NCI-H2171 treated with DMSO at 0.1 percent for 48 hours (cell line): ENCODE data around the gene ABCB9.

Experiments
- DNase-seq: peaks from one replicate; lab custom pipeline; 2025; lab: John Stamatoyannopoulos, UW

Gene ABCB9

DNA sequence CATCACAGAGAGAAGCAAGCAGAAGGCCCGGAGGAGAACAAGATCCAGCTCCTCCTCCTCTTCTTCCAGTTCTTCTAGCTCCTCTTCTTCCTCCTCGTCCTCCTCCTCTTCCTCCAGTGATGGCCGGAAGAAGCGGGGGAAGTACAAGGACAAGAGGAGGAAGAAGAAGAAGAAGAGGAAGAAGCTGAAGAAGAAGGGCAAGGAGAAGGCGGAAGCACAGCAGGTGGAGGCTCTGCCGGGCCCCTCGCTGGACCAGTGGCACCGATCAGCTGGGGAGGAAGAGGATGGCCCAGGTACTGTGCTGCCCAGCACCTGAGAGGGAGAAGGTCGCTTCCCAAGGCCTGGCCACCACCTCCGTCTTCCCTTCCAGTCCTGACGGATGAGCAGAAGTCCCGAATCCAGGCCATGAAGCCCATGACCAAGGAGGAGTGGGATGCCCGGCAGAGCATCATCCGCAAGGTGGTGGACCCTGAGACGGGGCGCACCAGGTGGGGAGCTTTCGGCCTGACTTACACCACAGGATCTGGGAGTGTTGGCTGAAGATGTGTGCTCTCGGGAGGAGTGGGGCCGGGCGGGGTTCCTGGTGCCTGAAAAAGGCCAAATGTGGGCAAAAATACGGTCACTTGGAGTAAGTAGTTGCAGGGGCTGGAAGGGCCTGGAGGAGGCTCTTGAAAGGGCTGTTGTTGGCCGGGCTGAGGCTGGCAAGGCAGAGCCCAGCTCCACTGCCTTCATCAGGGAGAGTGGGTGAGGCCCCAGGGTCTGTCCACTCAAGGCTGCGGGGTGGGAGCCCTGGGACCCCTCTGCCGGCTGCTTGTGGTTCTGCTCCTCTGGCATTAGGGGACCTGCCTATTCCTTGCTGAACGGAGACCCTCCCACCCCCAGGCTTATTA, 15.6 kb upstream of the ABCB9 start:
- no peak for DNase-seq

GRCh38 chr12:122981036-122981471, 14.8 kb upstream of the ABCB9 start:
- peak; percentile 44 for DNase-seq

GRCh38 chr12:122980183-122981035, 14.1 kb upstream of the ABCB9 start, which contains the start of gene ARL6IP4:
ARL6IP4 (plus strand) TSS chr12:122980681; CDS start chr12:122981140, 459 bp downstream.
- DNase-seq, result peak; percentile 71

DNA sequence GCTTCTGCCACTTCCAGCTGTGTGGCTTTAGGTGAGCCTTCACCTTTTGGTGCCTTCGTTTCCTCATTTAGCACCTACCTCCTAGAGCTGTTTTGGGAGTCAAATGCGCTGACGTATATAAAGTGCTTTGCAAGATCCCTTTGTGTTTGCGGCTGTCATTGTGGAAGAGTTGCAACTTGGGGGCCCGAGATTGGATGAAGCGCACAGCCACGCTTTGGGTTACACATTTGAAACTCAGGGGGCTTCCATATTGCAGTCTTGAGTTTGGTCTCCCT, 13.6 kb upstream of the ABCB9 start:
- DNase-seq, result peak; percentile 45

DNA sequence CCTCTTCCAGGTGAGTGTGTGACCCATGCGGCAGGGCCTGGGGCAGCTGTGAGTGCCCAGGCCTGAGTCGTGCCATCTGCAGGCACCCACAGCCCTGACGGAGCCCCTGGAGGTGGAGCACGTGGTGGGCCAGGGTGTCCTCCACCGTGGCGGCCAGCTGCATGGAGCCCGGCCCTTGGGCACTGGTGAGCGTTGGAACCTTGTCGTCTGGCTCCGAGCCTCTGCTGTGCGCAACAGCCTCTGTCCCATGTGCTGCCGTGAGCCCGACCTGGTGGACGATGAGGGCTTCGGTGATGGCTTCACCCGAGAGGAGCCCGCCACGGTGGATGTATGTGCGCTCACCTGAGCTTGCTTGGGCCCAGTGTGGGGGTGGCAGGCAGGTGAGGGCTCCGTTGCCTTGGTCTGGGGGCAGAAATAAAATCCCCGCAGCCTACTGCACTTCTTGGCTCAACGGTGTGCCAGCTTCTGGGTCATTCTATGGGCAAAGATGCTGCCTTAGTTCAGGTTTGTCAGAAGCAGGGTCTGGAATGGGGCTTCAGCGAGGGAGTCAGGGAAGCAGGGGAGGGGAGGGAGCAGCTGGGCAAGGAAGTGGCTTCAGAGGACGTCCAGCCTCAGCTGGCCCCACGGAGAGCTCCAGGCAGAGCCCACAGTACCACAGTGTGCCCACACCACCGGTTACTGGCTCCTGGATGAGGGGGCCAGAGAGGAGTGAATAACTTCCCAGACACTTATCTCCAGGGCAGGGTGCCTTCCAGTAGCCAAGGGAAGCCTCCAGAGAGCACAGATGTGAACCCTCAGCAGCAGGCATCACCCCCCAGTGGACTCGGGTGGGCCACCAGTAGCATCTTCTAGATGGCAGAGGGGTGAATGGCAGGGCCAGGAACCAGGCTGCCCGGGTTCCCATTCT, 13.0 kb upstream of the ABCB9 start:
- no peak for DNase-seq

DNA sequence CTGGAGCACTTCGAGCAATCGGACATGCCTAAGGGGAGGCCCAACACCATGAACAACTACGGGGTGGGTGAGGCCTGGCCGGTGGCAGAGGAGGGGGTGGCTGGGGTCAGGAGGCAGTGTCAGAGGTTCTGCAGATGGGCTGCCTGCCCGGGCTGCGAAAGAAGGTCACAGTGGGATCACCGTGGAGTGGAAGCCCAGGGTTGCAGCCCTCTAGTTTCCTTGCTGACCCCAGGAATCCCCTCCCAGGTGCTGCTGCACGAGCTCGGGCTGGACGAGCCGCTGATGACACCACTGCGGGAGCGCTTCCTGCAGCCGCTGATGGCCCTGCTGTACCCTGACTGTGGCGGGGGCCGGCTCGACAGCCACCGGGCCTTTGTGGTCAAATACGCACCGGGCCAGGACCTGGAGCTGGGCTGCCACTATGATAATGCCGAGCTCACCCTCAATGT, 12.3 kb upstream of the ABCB9 start:
- DNase-seq, result no peak

DNA sequence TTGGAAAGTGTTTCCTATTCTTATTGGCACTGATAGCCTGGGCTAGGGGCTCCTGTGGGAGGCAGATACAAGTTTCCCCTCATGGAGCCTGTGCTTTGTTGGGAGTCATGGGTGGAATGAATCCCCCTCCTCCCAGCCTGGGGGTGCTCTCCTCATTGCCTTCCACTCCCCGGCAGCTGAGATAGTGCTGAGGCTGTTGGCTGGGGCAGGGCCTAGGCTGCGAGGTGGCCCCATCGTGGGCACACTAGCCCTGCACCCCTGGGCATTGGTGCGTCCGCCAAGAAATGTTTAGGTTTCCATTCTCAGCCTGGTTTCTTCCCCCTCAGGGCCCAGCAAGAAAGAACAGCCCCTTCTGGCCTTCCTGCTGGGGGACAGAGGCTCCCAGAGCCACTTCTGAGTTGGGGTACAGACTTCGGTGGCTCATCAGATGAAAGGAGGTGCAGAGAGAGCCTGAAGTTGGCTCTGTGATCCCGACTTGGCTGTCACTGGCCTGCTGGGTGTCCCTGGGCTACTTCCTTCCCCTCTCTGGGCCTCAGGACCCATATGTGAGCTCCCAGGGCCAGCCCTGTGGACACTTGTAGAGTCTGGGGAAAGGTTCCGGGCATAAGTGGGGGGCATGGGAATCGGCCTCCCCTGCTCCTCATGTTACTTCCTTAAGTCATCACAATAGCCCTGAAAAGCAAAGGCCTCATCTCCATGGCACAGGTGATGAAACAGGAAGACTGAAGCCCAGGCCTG, 11.6 kb upstream of the ABCB9 start:
- DNase-seq, result no peak

GRCh38 chr12:122977153-122977552, 10.9 kb upstream of the ABCB9 start:
- DNase-seq, result no peak

GRCh38 chr12:122976648-122976975, 10.3 kb upstream of the ABCB9 start:
- DNase-seq, result no peak

GRCh38 chr12:122975790-122976647, 9.8 kb upstream of the ABCB9 start:
- DNase-seq, result peak; percentile 37

GRCh38 chr12:122974892-122975789, 8.9 kb upstream of the ABCB9 start, which contains the start of gene OGFOD2:
OGFOD2 (plus strand) TSS chr12:122975244; CDS start chr12:122975252, 8 bp downstream.
- DNase-seq, result peak; percentile 94

GRCh38 chr12:122974274-122974891, 8.1 kb upstream of the ABCB9 start:
- peak; percentile 98 for DNase-seq

- DNase-seq, result peak; percentile 92
These were observed 3.4 kb upstream of the ABCB9 start for GRCh38 chr12:122969676-122970075.

DNA sequence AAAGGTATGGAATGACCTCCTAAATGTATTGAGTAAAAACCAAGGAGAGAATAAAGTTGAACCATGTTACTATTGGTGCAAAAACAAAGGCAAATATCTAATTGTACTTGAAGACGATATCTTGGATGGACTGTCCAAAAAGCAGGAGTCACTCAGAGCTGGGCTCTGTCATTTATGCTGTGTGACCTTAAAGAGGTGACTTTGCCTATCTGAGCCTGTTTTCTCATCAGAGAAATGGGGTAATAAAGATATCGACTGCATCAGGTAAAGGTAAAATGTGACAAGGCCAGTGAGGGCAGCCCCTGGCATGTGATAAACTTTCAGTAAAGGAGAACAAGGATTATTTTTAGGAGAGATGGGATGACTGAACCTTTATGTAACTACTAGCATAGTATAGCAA, 1.8 kb upstream of the ABCB9 start:
- no peak for DNase-seq

DNA sequence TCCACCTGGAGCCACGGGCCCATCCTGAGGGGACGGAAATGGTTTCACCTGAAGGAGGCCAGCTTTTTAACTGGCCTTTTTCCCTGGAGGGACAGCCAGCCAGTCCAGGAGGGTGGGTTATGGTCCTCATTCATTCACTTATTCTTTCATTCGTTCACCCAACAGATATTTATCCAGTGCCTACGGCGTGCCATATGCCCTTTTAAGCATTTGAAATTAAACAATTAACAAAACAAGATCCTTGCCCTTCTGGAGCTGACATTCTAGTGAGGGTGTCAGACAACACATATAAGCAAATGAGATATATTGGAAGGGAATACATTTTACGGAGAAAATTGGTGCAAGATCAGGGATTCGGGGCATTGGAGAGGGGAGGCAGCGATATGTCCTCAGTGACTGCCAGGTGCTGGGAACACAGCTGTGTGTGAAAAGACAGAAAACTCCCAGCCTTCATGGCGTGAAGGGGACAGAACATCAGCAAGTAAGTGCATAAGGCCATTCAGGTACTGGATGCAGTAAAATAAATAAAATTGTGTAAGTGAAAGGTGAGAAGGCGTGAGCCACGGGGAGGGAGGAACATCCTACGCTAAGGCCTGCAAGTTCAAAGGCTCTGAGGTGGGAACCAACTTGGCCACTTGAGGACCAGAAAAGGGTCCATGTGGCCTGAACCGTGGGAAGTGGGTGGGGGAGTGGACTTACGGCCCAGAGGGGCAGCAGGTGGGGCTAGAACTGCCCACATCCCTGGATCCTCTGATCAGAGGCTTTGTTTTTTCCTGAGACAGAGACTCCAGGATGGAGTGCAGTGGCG, 684 bp upstream of the ABCB9 start:
- DNase-seq, result no peak

DNA sequence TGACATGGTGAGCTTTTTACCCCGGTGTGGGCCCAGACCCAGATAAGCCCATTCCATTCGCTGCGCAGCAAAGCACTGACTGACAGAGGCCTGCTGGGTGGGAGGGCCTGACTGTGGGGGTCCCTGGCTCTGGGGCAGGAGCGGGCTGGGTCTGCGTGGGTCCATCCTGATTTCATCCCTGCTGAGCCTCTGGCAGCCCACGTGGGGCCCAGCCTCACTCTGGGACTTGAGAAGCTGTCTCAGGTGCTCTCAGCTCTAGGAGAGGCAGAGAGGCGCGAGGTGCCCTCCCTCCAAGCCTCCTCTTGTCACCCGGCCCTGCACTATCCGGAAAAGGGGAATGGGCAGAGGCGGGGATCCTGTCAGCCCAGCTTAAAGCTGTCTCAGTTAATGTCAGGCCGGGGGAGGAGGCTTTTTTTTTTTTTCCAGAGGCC, 927 bp downstream of the ABCB9 start:
- DNase-seq, result peak; percentile 39

DNA sequence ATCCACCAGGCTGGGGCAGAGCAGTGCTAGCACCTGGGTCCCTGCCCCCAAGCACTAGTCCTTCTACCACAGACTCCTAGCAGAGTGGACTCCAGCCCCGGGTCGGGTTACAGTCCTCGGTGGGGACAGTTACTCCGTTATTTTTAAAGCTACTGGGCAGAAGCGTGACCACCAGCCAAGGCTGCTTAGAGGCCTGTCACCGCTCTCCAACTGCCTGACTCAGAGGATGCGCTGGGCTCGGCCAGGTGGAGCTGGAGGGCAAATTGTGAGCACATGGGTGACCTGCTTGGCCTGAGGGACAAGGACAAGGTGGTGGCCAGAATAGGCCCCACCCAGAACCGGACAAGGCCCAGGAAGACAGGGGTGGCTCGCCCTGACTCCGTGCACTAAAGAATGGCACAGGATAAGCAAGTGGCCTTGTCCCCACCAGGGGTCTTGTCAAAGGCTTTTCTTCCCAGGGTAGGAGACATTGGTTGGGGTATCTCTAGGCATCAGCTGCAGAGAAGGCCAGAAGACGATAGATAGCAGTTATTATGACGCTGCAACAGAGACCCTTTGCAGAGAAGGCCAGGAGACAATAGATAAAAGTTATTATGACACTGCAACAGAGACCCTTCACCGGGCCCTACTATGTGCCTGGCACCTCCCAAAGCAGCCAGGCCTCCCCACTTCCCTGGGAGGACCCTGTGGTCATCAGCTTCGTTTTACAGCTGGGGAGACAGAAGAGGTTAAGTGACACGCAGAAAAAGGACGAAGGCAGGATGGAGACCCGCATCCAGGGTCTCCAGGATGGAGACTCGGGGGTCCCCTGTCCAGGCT, 1.6 kb downstream of the ABCB9 start:
- no peak for DNase-seq
